Right lobe of liver (tissue), 6 donors: ENCODE results near the gene CACNA2D2. TPM values are rescaled to one million over a fixed set of nuclear protein-coding genes. Genes with fewer than 3 reads are reported as not detected.
A peak's percentile ranks its signal among the peaks of the same experiment; 100 is the strongest.

ENCODE experiments used
- ATAC-seq, 4 donors: fragments of 200-7000 bp; cut with Tn5 transposase; one replicate each; pipeline ENCODE4 v1.9.1; 2020; ENCODE audit warnings: mild to moderate bottlenecking in 4 of 4, moderate library complexity in 4 of 4
- DNase-seq, 3 donors: peaks; one replicate each; pipeline ENCODE4 v3.0.0-alpha.2; 2020
- H3K27ac ChIP-seq, 3 donors: fragments of 200-600 bp; one replicate each; pipeline ENCODE4 v1.8.0; 2022
- H3K27me3 ChIP-seq, 2 donors: fragments of 200-600 bp; one replicate each; pipeline ENCODE4 v1.8.0; 2022
- H3K36me3 ChIP-seq, 4 donors: fragments of 200-600 bp; sonication (generic) in 1 of 4; one replicate each; pipeline versions ENCODE4 v1.5.1 to v1.8.0; 2017 to 2022; ENCODE audit warnings: control low read depth in 1 of 4
- H3K4me1 ChIP-seq, 4 donors: fragments of 200-600 bp; sonication (generic) in 1 of 4; one replicate each; pipeline versions ENCODE4 v1.5.1 to v1.8.0; 2017 to 2022; ENCODE audit warnings: control low read depth in 1 of 4
- H3K4me3 ChIP-seq, 3 donors: fragments of 200-600 bp; one replicate each; pipeline ENCODE4 v1.8.0; 2022
- H3K9me3 ChIP-seq, 4 donors: fragments of 200-600 bp; sonication (generic) in 1 of 4; one replicate each; pipeline versions ENCODE4 v1.5.1 to v1.8.0; 2017 to 2022; ENCODE audit warnings: control low read depth in 1 of 4
- CTCF ChIP-seq, 4 donors: fragments of 200-600 bp in 3 of 4; fragments of 450-650 bp in 1 of 4; IDR thresholded peaks; one replicate each; pipeline versions ENCODE4 v1.5.1 to v1.8.0; 2016 to 2022; ENCODE audit warnings: antibody characterized with exemption in 4 of 4, mild to moderate bottlenecking in 2 of 4
- POLR2A ChIP-seq: fragments of 450-650 bp; IDR thresholded peaks from one replicate; pipeline ENCODE4 v1.6.1; 2017; ENCODE audit warnings: antibody characterized with exemption, mild to moderate bottlenecking
- WGBS: methylation state at CpG from one replicate; pipeline ENCODE4 v1.1.6; 2018; ENCODE audit warnings: low coverage, low lambda C conversion rate; ENCODE audit not compliant: insufficient coverage; ENCODE audit errors: missing lambda C conversion rate; 5-methylcytosine and 5-hydroxymethylcytosine counted together
- intact Hi-C, 2 donors: fragments of 100-400 bp; cut with DNase I; formaldehyde crosslinking; loops; one replicate each; pipeline versions ENCODE4 v1.11.2 to v1.14.1; 2022
- total RNA-seq, 6 experiments: library from RNA; depleted of rRNA in 2 of 6; stranded (reverse); fragments of >200 nt in 2 of 6; fragmentation: NEBNext Ultra II Directional in 3 of 6; extraction: Animal tissue kit (Norgen Biotek cat#: 25700) in 3 of 6; gene quantifications; one replicate each; pipeline versions ENCODE4 v1.1.0 to v1.2.4, GENCODE V29; 2016 to 2023
- donor health status: DM: no; HTN: yes; CAD: no.
- donor health status: DM: no; HTN: no; CAD: no.
- donor health status: DM: no; HTN: no; CAD: no.
- donor health status: DM: no; HTN: yes; CAD: no.
- donor health status: DM: no; HTN: yes; CAD: no.

Gene CACNA2D2
- total RNA-seq, 6 experiments from 2014 or later = 0.06 to 0.39 (median 0.26) TPM; not detected in 1

GRCh38 chr3:50373146-50374051 is 130.0 kb downstream of the CACNA2D2 start:
- Histone ChIP-seq H3K9me3 (no peaks in the 10 kb centered on the region), H3K27me3 (no peaks in the 10 kb centered on the region), H3K4me1 (no peaks in the 10 kb centered on the region), H3K4me3 (no peak overlapping the region), H3K36me3 (no peaks in the 10 kb centered on the region), H3K27ac (no peak overlapping the region)
- no peak for TF ChIP-seq CTCF (IDR thresholded peaks at IDR 0.05)
- TF ChIP-seq POLR2A = no peak
- intact Hi-C loops = loop anchor here in 1 of 2 donors (10.0 kb wide), 1 partner anchor 161 kb away; no protein-coding TSS in a partner anchor
- no peak for DNase-seq
- no peak for ATAC-seq
- WGBS = 42% methylated on average over 12 of the region's 12 CpGs

- WGBS = 14% methylated on average over 6 of the region's 8 CpGs
- intact Hi-C loops = loop anchor here in 1 of 2 donors (10.0 kb wide), 1 partner anchor 162 kb away; no protein-coding TSS in a partner anchor
These were observed 131.1 kb downstream of the CACNA2D2 start for GRCh38 chr3:50372349-50372748.

GRCh38 chr3:50371133-50371685 is 132.2 kb downstream of the CACNA2D2 start:
- 86% methylated on average over 1 of the region's 3 CpGs for WGBS

More at GRCh38 chr3:50372349-50372748, 131.1 kb downstream of the CACNA2D2 start:
- Histone ChIP-seq H3K9me3 (no peaks in the 10 kb centered on the region), H3K36me3 (no peaks in the 10 kb centered on the region), H3K4me3 (no peak overlapping the region), H3K27ac (no peak overlapping the region), H3K27me3 (no peaks in the 10 kb centered on the region), H3K4me1 (no peaks in the 10 kb centered on the region)
- ATAC-seq (peak in 1 of 4 donors; percentile 25), DNase-seq (no peak)
- TF ChIP-seq POLR2A = no peak
- no peak for TF ChIP-seq CTCF (IDR thresholded peaks at IDR 0.05)

GRCh38 chr3:50370594-50370993 is 132.8 kb downstream of the CACNA2D2 start:
- H3K4me1 ChIP-seq = no peaks in the 10 kb centered on the region
- WGBS = 46% methylated on average over 12 of the region's 14 CpGs
- ATAC-seq = no peak
- H3K4me3 ChIP-seq = no peak overlapping the region
- no peaks in the 10 kb centered on the region for H3K27me3 ChIP-seq
- H3K9me3 ChIP-seq = no peaks in the 10 kb centered on the region
- DNase-seq = no peak
- TF ChIP-seq CTCF (IDR thresholded peaks at IDR 0.05) (no peak), POLR2A (no peak)
- no peak overlapping the region for H3K27ac ChIP-seq
- intact Hi-C loops = loop anchor here in 1 of 2 donors (10.0 kb wide), 1 partner anchor 164 kb away; no protein-coding TSS in a partner anchor
- no peaks in the 10 kb centered on the region for H3K36me3 ChIP-seq

More at GRCh38 chr3:50371133-50371685, 132.2 kb downstream of the CACNA2D2 start:
- DNase-seq = no peak
- H3K4me1 ChIP-seq = no peaks in the 10 kb centered on the region
- no peaks in the 10 kb centered on the region for H3K36me3 ChIP-seq
- no peaks in the 10 kb centered on the region for H3K27me3 ChIP-seq
- intact Hi-C loops = loop anchor here in 1 of 2 donors (10.0 kb wide), 1 partner anchor 164 kb away; no protein-coding TSS in a partner anchor
- no peak for ATAC-seq
- H3K4me3 ChIP-seq = no peak overlapping the region
- TF ChIP-seq CTCF (IDR thresholded peaks at IDR 0.05) (no peak), POLR2A (no peak)
- no peak overlapping the region for H3K27ac ChIP-seq
- H3K9me3 ChIP-seq = no peaks in the 10 kb centered on the region
